HCT116 (cell line): Measurements from ENCODE around the gene DDX54. TPM values are rescaled to one million over a fixed set of nuclear protein-coding genes. Genes with fewer than 3 reads are reported as not detected.
A peak's percentile ranks its signal among the peaks of the same experiment; 100 is the strongest.

Experiments
- ATAC-seq: fragments of 200-7000 bp; cut with Tn5 transposase; 2 replicates; pipeline ENCODE4 v1.9.1; 2020; ENCODE audit warnings: mild to moderate bottlenecking, moderate library complexity
- BruUV-seq: library from RNA; stranded (reverse); fragments of 400-500 nt; replicated peaks from 2 replicates; lab custom pipeline; 2021; lab: Mats Ljungman, UMichigan
- CTCF ChIA-PET: fragments of 300-600 bp; sonication (Branson Sonifier 250); formaldehyde crosslinking; loops from one replicate; lab custom pipeline; 2021; ENCODE audit warnings: antibody characterized with exemption; lab: Charles Lee
- POLR2A ChIA-PET: fragments of 300-600, 350-600 bp; sonication (Branson Sonifier 250); formaldehyde crosslinking; loops from one replicate; lab custom pipeline; 2021; ENCODE audit warnings: antibody characterized with exemption; lab: Charles Lee
- RAD21 ChIA-PET, 2 experiments: fragments of 300-600 bp; sonication (Branson Sonifier 250); formaldehyde crosslinking; loops; one replicate each; lab custom pipeline; 2023; ENCODE audit warnings: low total read pairs in 2 of 2; ENCODE audit not compliant: uncharacterized antibody in 2 of 2, unreplicated experiment in 2 of 2, low non-redundant PET in 1 of 2; lab: Charles Lee
- DNase-seq: peaks from one replicate; pipeline ENCODE4 v3.0.0-alpha.2; 2010; ENCODE audit warnings: low read depth, low spot score
- H2AFZ ChIP-seq: fragments of 200-600 bp; shearing (Covaris generic), sonication (generic); 2 replicates; pipeline ENCODE4 v1.6.1; 2017; ENCODE audit warnings: low read depth, mixed run types, mixed read lengths, antibody characterized with exemption, low read length; ENCODE audit not compliant: poor library complexity, severe bottlenecking
- H3K27ac ChIP-seq: 2 replicates; pipeline ENCODE4 v1.5.1; 2012; ENCODE audit warnings: low read depth, low read length
- H3K27me3 ChIP-seq: fragments of 200-600 bp; sonication (generic); 2 replicates; pipeline ENCODE4 v1.6.1; 2016; ENCODE audit warnings: mixed run types, low read length, mixed read lengths; ENCODE audit not compliant: insufficient read depth
- H3K36me3 ChIP-seq, 2 experiments: fragments of 200-500 bp in 1 of 2; fragments of 200-600 bp in 1 of 2; sonication (Bioruptor generic) in 1 of 2; sonication (generic) in 1 of 2; 2 replicates each; pipeline versions ENCODE4 v1.5.1 to v1.6.1; 2014 to 2016; ENCODE audit warnings: low read length in 2 of 2, inconsistent platforms in 1 of 2, mixed read lengths in 1 of 2, mixed run types in 1 of 2; ENCODE audit not compliant: insufficient read depth in 2 of 2, control insufficient read depth in 1 of 2
- H3K4me1 ChIP-seq, 2 experiments: fragments of 200-600 bp in 1 of 2; sonication (generic) in 1 of 2; 2 replicates each; pipeline versions ENCODE4 v1.5.1 to v1.6.1; 2012 to 2017; ENCODE audit warnings: low read length in 2 of 2, inconsistent platforms in 1 of 2, mild to moderate bottlenecking in 1 of 2, mixed read lengths in 1 of 2, mixed run types in 1 of 2, moderate library complexity in 1 of 2; ENCODE audit not compliant: insufficient read depth in 2 of 2, control insufficient read depth in 1 of 2
- H3K4me2 ChIP-seq: fragments of 200-600 bp; sonication (generic); 2 replicates; pipeline ENCODE4 v1.6.1; 2017; ENCODE audit warnings: mixed run types, low read length, mixed read lengths
- H3K4me3 ChIP-seq, 2 experiments: fragments of 200-600 bp in 1 of 2; sonication (generic) in 1 of 2; replicated peaks in 1 of 2; 2 replicates each; pipeline ENCODE4 v1.5.1; 2011 to 2016; ENCODE audit warnings: low read length in 2 of 2, control low read depth in 1 of 2, low read depth in 1 of 2, mild to moderate bottlenecking in 1 of 2, mixed read lengths in 1 of 2, mixed run types in 1 of 2
- H3K79me2 ChIP-seq: fragments of 200-600 bp; sonication (generic); 2 replicates; pipeline ENCODE4 v1.6.1; 2017; ENCODE audit warnings: mild to moderate bottlenecking, mixed run types, low read length, moderate library complexity, mixed read lengths; ENCODE audit not compliant: insufficient read depth
- H3K9ac ChIP-seq: fragments of 200-600 bp; sonication (generic); 2 replicates; pipeline ENCODE4 v1.6.1; 2016; ENCODE audit warnings: low read length, mixed read lengths
- H3K9me2 ChIP-seq: fragments of 200-600 bp; sonication (generic), shearing (Covaris generic); 2 replicates; pipeline ENCODE4 v1.6.1; 2017; ENCODE audit warnings: mixed run types, mild to moderate bottlenecking, moderate library complexity; ENCODE audit not compliant: insufficient read depth
- H3K9me3 ChIP-seq, 2 experiments: fragments of 200-500 bp in 1 of 2; fragments of 200-600 bp in 1 of 2; sonication (Bioruptor generic) in 1 of 2; sonication (generic) in 1 of 2; 2 replicates each; pipeline ENCODE4 v1.6.1; 2014 to 2017; ENCODE audit warnings: low read length in 2 of 2, mixed read lengths in 2 of 2, inconsistent platforms in 1 of 2, low read depth in 1 of 2, mild to moderate bottlenecking in 1 of 2, mixed run types in 1 of 2, moderate library complexity in 1 of 2; ENCODE audit not compliant: control insufficient read depth in 1 of 2, insufficient read depth in 1 of 2
- H4K20me1 ChIP-seq: fragments of 200-600 bp; sonication (generic), shearing (Covaris generic); 2 replicates; pipeline ENCODE4 v1.6.1; 2017; ENCODE audit warnings: mixed run types, mild to moderate bottlenecking, moderate library complexity; ENCODE audit not compliant: insufficient read depth
- CBX3 ChIP-seq: IDR thresholded peaks from 2 replicates; pipeline ENCODE4 v1.6.1; 2012; ENCODE audit warnings: low read depth
- MAX ChIP-seq: IDR thresholded peaks from 2 replicates; pipeline ENCODE4 v1.6.1; 2012
- POLR2AphosphoS5 ChIP-seq: IDR thresholded peaks from 2 replicates; pipeline ENCODE4 v1.6.1; 2011; ENCODE audit warnings: mild to moderate bottlenecking, low read depth, low read length, moderate library complexity
- SP1 ChIP-seq: IDR thresholded peaks from 2 replicates; pipeline ENCODE4 v1.6.1; 2012; ENCODE audit warnings: low read depth
- SRF ChIP-seq: IDR thresholded peaks from 2 replicates; pipeline ENCODE4 v1.6.1; 2012; ENCODE audit warnings: low read depth
- YY1 ChIP-seq: IDR thresholded peaks from 2 replicates; pipeline ENCODE4 v1.6.1; 2011; ENCODE audit warnings: low read length, low read depth, moderate library complexity, mild to moderate bottlenecking; ENCODE audit not compliant: insufficient replicate concordance; ENCODE audit errors: extremely low read depth
- intact Hi-C: fragments of 100-400 bp; cut with micrococcal nuclease; formaldehyde crosslinking; loops from 2 replicates; pipeline ENCODE4 v1.10.0; 2022
- total RNA-seq: library from RNA; stranded (reverse); gene quantifications from one replicate; pipeline ENCODE4 v1.2.1, GENCODE V29; 2021; ENCODE audit not compliant: unreplicated experiment
- TF ChIP-seq, protein P1 (sequence below): IDR thresholded peaks from 2 replicates; pipeline ENCODE4 v1.6.1; 2012

The DDX54 gene
- total RNA-seq, 1 experiment from 2014 or later = 110 TPM

DNA sequence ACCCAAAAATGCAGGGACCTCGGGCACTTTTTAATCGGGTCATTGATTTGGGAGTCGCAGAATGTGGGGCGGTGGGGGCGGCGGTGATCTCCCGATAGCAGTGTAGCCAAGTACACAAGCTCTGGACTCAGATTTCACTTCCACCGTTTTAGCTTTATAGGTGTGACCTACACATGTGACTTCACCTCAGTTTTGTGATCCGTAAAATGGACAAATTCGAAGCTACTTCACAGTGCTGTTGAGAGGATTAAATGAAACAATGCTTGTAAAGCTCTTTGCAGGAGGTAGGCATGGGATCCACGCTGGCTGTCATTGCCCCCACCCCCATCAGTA, 721 bp upstream of the DDX54 start:
- CTCF ChIA-PET = interaction anchor here (3.7 kb wide), 1 partner anchor 11 kb away, joined by 16 read pairs; no protein-coding TSS in a partner anchor
- ATAC-seq (no peak), DNase-seq (no peak)
- H3K79me2 ChIP-seq = peaks cover 69% of the 10 kb centered on the region
- H3K27me3 ChIP-seq = no peaks in the 10 kb centered on the region
- no peaks in the 10 kb centered on the region; the same call in 1 of the 2 replicates for H4K20me1 ChIP-seq
- peak overlapping the region; percentile 83 for H3K4me2 ChIP-seq
- RAD21 ChIA-PET = no interaction called here
- H2AFZ ChIP-seq = no peak overlapping the region
- peak; percentile 34; the same call in 1 of the 2 replicates for TF ChIP-seq MAX
- TF ChIP-seq, protein P1, sequence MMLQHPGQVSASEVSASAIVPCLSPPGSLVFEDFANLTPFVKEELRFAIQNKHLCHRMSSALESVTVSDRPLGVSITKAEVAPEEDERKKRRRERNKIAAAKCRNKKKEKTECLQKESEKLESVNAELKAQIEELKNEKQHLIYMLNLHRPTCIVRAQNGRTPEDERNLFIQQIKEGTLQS = no peak
- TF ChIP-seq, all 23 proteins: peak for 1
- peak overlapping the region; percentile 100 for H3K9ac ChIP-seq
- H3K4me1 ChIP-seq = peaks cover 14 to 49% of the 10 kb centered on the region in 2 experiments; a peak in 3 of 4 replicates
- no TSS peak for BruUV-seq
- intact Hi-C loops = no loop called here
- H3K36me3 ChIP-seq = peaks cover 3 to 20% of the 10 kb centered on the region in 2 experiments; a peak in 2 of 4 replicates
- H3K27ac ChIP-seq = peak overlapping the region; percentile 95
- no peaks in the 10 kb centered on the region for H3K9me3 ChIP-seq
- no peaks in the 10 kb centered on the region for H3K9me2 ChIP-seq
- H3K4me3 ChIP-seq = peak overlapping the region; percentile 87 to 89
- POLR2A ChIA-PET = interaction anchor here (1.3 to 2.5 kb wide), 3 partner anchors 8 to 36 kb away, joined by 3 to 15 read pairs (median 5); partner anchors contain the start of gene TPCN1

DNA sequence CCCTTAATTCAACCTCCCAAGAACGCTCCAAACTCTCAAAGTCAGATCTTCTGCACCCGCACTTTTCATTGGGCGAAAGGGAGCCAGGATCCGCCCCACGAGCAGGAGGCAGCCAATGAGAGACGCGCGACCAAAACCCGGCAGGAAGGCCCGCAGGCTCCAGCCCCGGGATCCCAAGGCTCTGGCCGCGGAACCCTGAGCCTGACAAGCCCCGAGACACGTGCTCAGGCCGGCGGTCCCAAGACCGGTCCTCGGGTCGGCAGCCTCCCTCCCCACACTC, 438 bp downstream of the DDX54 start:
- Histone ChIP-seq H4K20me1 (no peaks in the 10 kb centered on the region; the same call in 1 of the 2 replicates), H2AFZ (no peak overlapping the region), H3K79me2 (peaks cover 81% of the 10 kb centered on the region), H3K36me3 (peaks cover 8 to 30% of the 10 kb centered on the region in 2 experiments), H3K27ac (peak overlapping the region; percentile 95), H3K4me1 (peaks cover 8 to 42% of the 10 kb centered on the region in 2 experiments; a peak in 3 of 4 replicates), H3K27me3 (no peaks in the 10 kb centered on the region), H3K9ac (peak overlapping the region; percentile 100), H3K9me2 (no peaks in the 10 kb centered on the region), H3K4me2 (peak overlapping the region; percentile 83), H3K4me3 (peak overlapping the region; percentile 87 to 89), H3K9me3 (no peaks in the 10 kb centered on the region)
- POLR2A ChIA-PET = interaction anchor here (1.3 to 2.5 kb wide), 3 partner anchors 10 to 37 kb away, joined by 3 to 15 read pairs (median 5); partner anchors contain the start of gene TPCN1
- RAD21 ChIA-PET = no interaction called here
- TSS peak; percentile 64 for BruUV-seq
- no peak for TF ChIP-seq CBX3
- TF ChIP-seq YY1 = no peak
- peak; percentile 82 for TF ChIP-seq POLR2AphosphoS5
- TF ChIP-seq SP1 = peak; percentile 63
- TF ChIP-seq SRF = no peak
- ATAC-seq (peak; percentile 87), DNase-seq (peak; percentile 76)
- CTCF ChIA-PET = interaction anchor here (1.2 to 3.7 kb wide), 3 partner anchors 10 to 241 kb away, joined by 3 to 16 read pairs (median 4); no protein-coding TSS in a partner anchor
- intact Hi-C loops = loop anchor here (2.0 kb wide), 1 partner anchor 48 kb away; no protein-coding TSS in a partner anchor
